ENCODE data around the gene GRID1. TPM values are rescaled to one million over a fixed set of nuclear protein-coding genes. Genes with fewer than 3 reads are reported as not detected.

GRID1 gene
- total RNA-seq, 1 donor = not detected

- no peak for DNase-seq (ENCODE audit: low read depth)
- TF ChIP-seq CTCF (IDR thresholded peaks at IDR 0.05; ENCODE audit: insufficient read depth, low read depth, low read length) = no peak
- H3K4me3 ChIP-seq (ENCODE audit: low read depth, low read length) = no peak overlapping the region
Observed at GRCh38 chr10:86222687-86223086, 143.9 kb downstream of the GRID1 start.

GRCh38 chr10:86222336-86222650 is 144.3 kb downstream of the GRID1 start:
- DNase-seq (ENCODE audit: low read depth) = no peak
- no peak for TF ChIP-seq CTCF (IDR thresholded peaks at IDR 0.05; ENCODE audit: insufficient read depth, low read depth, low read length)
- no peak overlapping the region for H3K4me3 ChIP-seq (ENCODE audit: low read depth, low read length)

GRCh38 chr10:86221442-86222335 is 144.9 kb downstream of the GRID1 start:
- DNase-seq (ENCODE audit: low read depth) = no peak
- TF ChIP-seq CTCF (IDR thresholded peaks at IDR 0.05; ENCODE audit: insufficient read depth, low read depth, low read length) = no peak
- no peak overlapping the region for H3K4me3 ChIP-seq (ENCODE audit: low read depth, low read length)

- TF ChIP-seq CTCF (IDR thresholded peaks at IDR 0.05; ENCODE audit: insufficient read depth, low read depth, low read length) = no peak
Observed at GRCh38 chr10:86220626-86221025, 146.0 kb downstream of the GRID1 start.

GRCh38 chr10:86219271-86219670 is 147.3 kb downstream of the GRID1 start:
- DNase-seq (ENCODE audit: low read depth) = no peak
- TF ChIP-seq CTCF (IDR thresholded peaks at IDR 0.05; ENCODE audit: insufficient read depth, low read depth, low read length) = no peak
- no peak overlapping the region for H3K4me3 ChIP-seq (ENCODE audit: low read depth, low read length)

More at GRCh38 chr10:86220626-86221025, 146.0 kb downstream of the GRID1 start:
- no peak overlapping the region for H3K4me3 ChIP-seq (ENCODE audit: low read depth, low read length)
- DNase-seq (ENCODE audit: low read depth) = no peak

- no peak overlapping the region for H3K4me3 ChIP-seq (ENCODE audit: low read depth, low read length)
- DNase-seq (ENCODE audit: low read depth) = no peak
- TF ChIP-seq CTCF (IDR thresholded peaks at IDR 0.05; ENCODE audit: insufficient read depth, low read depth, low read length) = no peak
Observed at GRCh38 chr10:86218842-86219241, 147.8 kb downstream of the GRID1 start.

- no peak overlapping the region for H3K4me3 ChIP-seq (ENCODE audit: low read depth, low read length)
- DNase-seq (ENCODE audit: low read depth) = no peak
- TF ChIP-seq CTCF (IDR thresholded peaks at IDR 0.05; ENCODE audit: insufficient read depth, low read depth, low read length) = no peak
Observed at GRCh38 chr10:86218160-86218559, 148.4 kb downstream of the GRID1 start.

Data from fibroblast of villous mesenchyme (primary cell).